H1 (cell line): ENCODE measurements around the gene SERPINE2. TPM values are rescaled to one million over a fixed set of nuclear protein-coding genes. Genes with fewer than 3 reads are reported as not detected.
A peak's percentile ranks its signal among the peaks of the same experiment; 100 is the strongest.

Experiments used
- BCL11A ChIP-seq, 2 experiments: IDR thresholded peaks; one replicate each; pipeline ENCODE4 v1.6.1; 2011; ENCODE audit warnings: low read depth in 2 of 2, low read length in 2 of 2, mild to moderate bottlenecking in 2 of 2
- CHD1 ChIP-seq: IDR thresholded peaks from 2 replicates; pipeline ENCODE4 v1.6.1; 2012; ENCODE audit warnings: low read depth, low read length, improper control_type of control experiment
- EZH2 ChIP-seq: fragments of 200-600 bp; sonication (generic); IDR thresholded peaks from 2 replicates; pipeline ENCODE4 v1.7.1; 2012; ENCODE audit warnings: low read depth, mild to moderate bottlenecking, moderate library complexity, low read length, inconsistent platforms; ENCODE audit not compliant: severe bottlenecking
- JUND ChIP-seq: IDR thresholded peaks from 2 replicates; pipeline ENCODE4 v1.6.1; 2011; ENCODE audit warnings: mild to moderate bottlenecking, improper control_type of control experiment, low read length
- KDM4A ChIP-seq: IDR thresholded peaks from one replicate; pipeline ENCODE4 v1.7.1; 2012; ENCODE audit warnings: low read depth, mild to moderate bottlenecking, moderate library complexity, low read length, inconsistent platforms; ENCODE audit not compliant: severe bottlenecking
- NRF1 ChIP-seq: IDR thresholded peaks from 2 replicates; pipeline ENCODE4 v1.6.1; 2011; ENCODE audit warnings: mild to moderate bottlenecking, low read depth, low read length, improper control_type of control experiment
- POLR2AphosphoS5 ChIP-seq: IDR thresholded peaks from 2 replicates; pipeline ENCODE4 v1.6.1; 2011; ENCODE audit warnings: low read depth, low read length
- TAF1 ChIP-seq: IDR thresholded peaks from 2 replicates; pipeline ENCODE4 v1.6.1; 2011; ENCODE audit warnings: mild to moderate bottlenecking, low read depth, low read length
- TAF7 ChIP-seq: optimal IDR thresholded peaks from 2 replicates; pipeline ENCODE3; 2011; ENCODE audit warnings: low read depth, mild to moderate bottlenecking, inconsistent platforms, low read length, moderate library complexity, borderline replicate concordance
- ZNF274 ChIP-seq: IDR thresholded peaks from 2 replicates; pipeline ENCODE4 v1.7.0; 2012; ENCODE audit warnings: low read length, borderline replicate concordance; ENCODE audit errors: extremely low read depth
- polyA plus RNA-seq, 7 experiments: library from polyadenylated mRNA; depleted of rRNA in 3 of 7; stranded (reverse) in 5 of 7; unstranded in 2 of 7; fragments of >200 nt in 5 of 7; fragments of 200-250 nt in 2 of 7; gene quantifications; 1 replicate in 5 of 7; 2 replicates in 1 of 7; 4 replicates in 1 of 7; pipeline versions ENCODE4 v1.2.1 to v1.2.3, GENCODE V29; 2011 to 2013; ENCODE audit warnings: missing spikeins in 2 of 7, mixed read lengths in 2 of 7
- total RNA-seq: library from RNA; stranded (reverse); fragmentation: NEBNext Ultra II Directional; extraction: Animal tissue kit (Norgen Biotek cat#: 25700); gene quantifications from 2 replicates; pipeline ENCODE4 v1.2.1, GENCODE V29; 2021
- TF ChIP-seq, protein P1 (sequence below), 3 experiments: IDR thresholded peaks; 1 replicate in 2 of 3; 2 replicates in 1 of 3; pipeline versions ENCODE4 v1.5.1 to v1.6.1; 2011; ENCODE audit warnings: low read length in 3 of 3, mild to moderate bottlenecking in 3 of 3, inconsistent platforms in 2 of 3, low read depth in 1 of 3, moderate library complexity in 1 of 3; ENCODE audit not compliant: insufficient read depth in 1 of 3; ENCODE audit errors: control extremely low read depth in 1 of 3

SERPINE2 gene
- total and polyA plus RNA-seq, 2 of the 8 experiments (the other 6 are each of a cell fraction or from before 2014, with no cell fraction given) = 26.2 to 76.0 TPM

DNA sequence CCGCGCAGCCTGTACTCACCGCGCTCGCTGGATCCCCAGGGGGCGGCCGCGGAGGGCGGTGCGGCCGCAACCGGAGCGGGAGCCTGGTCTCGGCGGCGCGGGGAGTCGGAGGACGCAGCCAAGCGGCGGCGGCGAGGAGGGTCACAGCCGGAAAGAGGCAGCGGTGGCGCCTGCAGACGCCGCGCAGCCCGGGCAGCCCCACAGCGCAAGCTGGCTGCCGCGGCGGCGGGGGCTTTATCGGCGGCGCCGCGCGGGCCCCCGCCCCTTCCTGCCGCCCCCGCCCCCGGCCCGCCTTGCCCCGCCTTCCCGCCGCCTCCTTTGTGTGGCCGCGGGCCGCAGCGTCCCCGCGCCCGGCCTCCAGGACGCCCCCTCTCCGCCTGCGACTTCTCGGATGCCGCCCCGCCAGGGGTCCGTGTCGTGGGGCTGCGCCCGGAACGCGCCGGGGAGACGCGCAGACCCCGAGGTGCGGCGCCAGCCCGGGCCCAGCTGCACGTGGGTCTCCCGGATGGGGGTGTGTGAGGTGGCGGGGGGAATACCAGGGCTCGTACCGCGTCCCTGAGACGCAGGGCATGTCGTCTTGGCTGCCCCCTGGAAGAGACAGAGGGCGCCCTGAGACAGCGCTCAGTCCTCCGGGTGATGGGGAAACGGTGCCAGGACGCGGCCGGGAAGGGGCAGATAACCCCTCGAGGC lies at the start of gene SERPINE2 (continued):
- TF ChIP-seq, protein P1, sequence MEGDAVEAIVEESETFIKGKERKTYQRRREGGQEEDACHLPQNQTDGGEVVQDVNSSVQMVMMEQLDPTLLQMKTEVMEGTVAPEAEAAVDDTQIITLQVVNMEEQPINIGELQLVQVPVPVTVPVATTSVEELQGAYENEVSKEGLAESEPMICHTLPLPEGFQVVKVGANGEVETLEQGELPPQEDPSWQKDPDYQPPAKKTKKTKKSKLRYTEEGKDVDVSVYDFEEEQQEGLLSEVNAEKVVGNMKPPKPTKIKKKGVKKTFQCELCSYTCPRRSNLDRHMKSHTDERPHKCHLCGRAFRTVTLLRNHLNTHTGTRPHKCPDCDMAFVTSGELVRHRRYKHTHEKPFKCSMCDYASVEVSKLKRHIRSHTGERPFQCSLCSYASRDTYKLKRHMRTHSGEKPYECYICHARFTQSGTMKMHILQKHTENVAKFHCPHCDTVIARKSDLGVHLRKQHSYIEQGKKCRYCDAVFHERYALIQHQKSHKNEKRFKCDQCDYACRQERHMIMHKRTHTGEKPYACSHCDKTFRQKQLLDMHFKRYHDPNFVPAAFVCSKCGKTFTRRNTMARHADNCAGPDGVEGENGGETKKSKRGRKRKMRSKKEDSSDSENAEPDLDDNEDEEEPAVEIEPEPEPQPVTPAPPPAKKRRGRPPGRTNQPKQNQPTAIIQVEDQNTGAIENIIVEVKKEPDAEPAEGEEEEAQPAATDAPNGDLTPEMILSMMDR (IDR thresholded peaks at IDR 0.05; ENCODE audit: control extremely low read depth in 1 of 3, insufficient read depth in 1 of 3, low read depth in 1 of 3, low read length in 3 of 3) = peak; percentile 32 to 60 (median 49)
- TF ChIP-seq POLR2AphosphoS5 (peak; percentile 31; the same call in 1 of the 2 replicates), BCL11A (IDR thresholded peaks at IDR 0.05; ENCODE audit: low read depth in 2 of 2, low read length in 2 of 2) (no peak), TAF7 (peak; percentile 14), EZH2 (peak; percentile 44), ZNF274 (no peak), TAF1 (peak; percentile 59), KDM4A (peak; percentile 79), CHD1 (no peak), NRF1 (no peak), JUND (0 out of 2 replicates have a peak, but pooled peaks have one; percentile 23)
